Endothelial cell (in vitro differentiated cells): ENCODE measurements around the gene CALN1. TPM values are rescaled to one million over a fixed set of nuclear protein-coding genes. Genes with fewer than 3 reads are reported as not detected.

ENCODE experiments used
- DNase-seq: peaks from one replicate; pipeline ENCODE4 v3.0.0; 2021; ENCODE audit warnings: low spot score
- H3K27ac Mint-ChIP-seq: one replicate; pipeline ENCODE4 v1.8.0; 2021; ENCODE audit warnings: mixed read lengths, inconsistent platforms; ENCODE audit not compliant: unreplicated experiment
- H3K27me3 Mint-ChIP-seq: one replicate; pipeline ENCODE4 v1.8.0; 2021; ENCODE audit warnings: mild to moderate bottlenecking, moderate library complexity, mixed read lengths, inconsistent platforms; ENCODE audit not compliant: unreplicated experiment
- H3K36me3 Mint-ChIP-seq: one replicate; pipeline ENCODE4 v1.8.0; 2021; ENCODE audit warnings: mild to moderate bottlenecking, low read depth, mixed read lengths, inconsistent platforms; ENCODE audit not compliant: unreplicated experiment
- H3K4me1 Mint-ChIP-seq: one replicate; pipeline ENCODE4 v1.8.0; 2021; ENCODE audit warnings: mild to moderate bottlenecking, mixed read lengths, inconsistent platforms; ENCODE audit not compliant: unreplicated experiment
- H3K4me3 Mint-ChIP-seq: one replicate; pipeline ENCODE4 v1.8.0; 2021; ENCODE audit warnings: mild to moderate bottlenecking, mixed read lengths, inconsistent platforms; ENCODE audit not compliant: unreplicated experiment
- H3K9me3 Mint-ChIP-seq: one replicate; pipeline ENCODE4 v1.8.0; 2021; ENCODE audit warnings: mixed read lengths, inconsistent platforms; ENCODE audit not compliant: unreplicated experiment
- CTCF ChIP-seq: fragments of 200-600 bp; sonication (generic); IDR thresholded peaks from one replicate; pipeline ENCODE4 v1.5.0; 2021; ENCODE audit warnings: antibody characterized with exemption; ENCODE audit not compliant: unreplicated experiment
- total RNA-seq: library from RNA; stranded (reverse); fragmentation: NEBNext Ultra II Directional; extraction: Animal tissue kit (Norgen Biotek cat#: 25700); gene quantifications from one replicate; pipeline ENCODE4 v1.2.1, GENCODE V29; 2021; ENCODE audit not compliant: unreplicated experiment

The CALN1 gene
- total RNA-seq, 1 donor from 2014 or later, result 1.4 TPM

GRCh38 chr7:72411419-72411818 lies 719 bp downstream of the CALN1 start:
- no peak for TF ChIP-seq CTCF
- H3K36me3 Mint-ChIP-seq, result no peaks in the 10 kb centered on the region
- H3K27me3 Mint-ChIP-seq, result no peaks in the 10 kb centered on the region
- H3K4me3 Mint-ChIP-seq, result no peak overlapping the region
- H3K9me3 Mint-ChIP-seq, result no peaks in the 10 kb centered on the region
- H3K4me1 Mint-ChIP-seq, result no peaks in the 10 kb centered on the region
- DNase-seq, result no peak
- H3K27ac Mint-ChIP-seq, result no peak overlapping the region

GRCh38 chr7:72409638-72410015 lies 2.5 kb downstream of the CALN1 start:
- no peak for DNase-seq
- no peaks in the 10 kb centered on the region for H3K4me1 Mint-ChIP-seq
- no peak for TF ChIP-seq CTCF
- no peak overlapping the region for H3K27ac Mint-ChIP-seq
- peaks cover 3% of the 10 kb centered on the region for H3K27me3 Mint-ChIP-seq
- H3K36me3 Mint-ChIP-seq, result no peaks in the 10 kb centered on the region
- H3K9me3 Mint-ChIP-seq, result no peaks in the 10 kb centered on the region
- no peak overlapping the region for H3K4me3 Mint-ChIP-seq

- Mint-ChIP-seq H3K4me3 (no peak overlapping the region), H3K9me3 (no peaks in the 10 kb centered on the region), H3K27ac (no peak overlapping the region), H3K36me3 (no peaks in the 10 kb centered on the region), H3K4me1 (no peaks in the 10 kb centered on the region), H3K27me3 (peaks cover 3% of the 10 kb centered on the region)
- no peak for DNase-seq
- no peak for TF ChIP-seq CTCF
Observed at GRCh38 chr7:72408966-72409637, 3.0 kb downstream of the CALN1 start.

- no peak for DNase-seq
- peaks cover 3% of the 10 kb centered on the region for H3K9me3 Mint-ChIP-seq
- no peaks in the 10 kb centered on the region for H3K36me3 Mint-ChIP-seq
- no peak for TF ChIP-seq CTCF
- H3K4me1 Mint-ChIP-seq, result no peaks in the 10 kb centered on the region
- H3K27me3 Mint-ChIP-seq, result peaks cover 3% of the 10 kb centered on the region
- H3K27ac Mint-ChIP-seq, result no peak overlapping the region
- no peak overlapping the region for H3K4me3 Mint-ChIP-seq
Observed at GRCh38 chr7:72406820-72407403, 5.2 kb downstream of the CALN1 start.

GRCh38 chr7:72405871-72406270 lies 6.3 kb downstream of the CALN1 start:
- H3K4me3 Mint-ChIP-seq, result no peak overlapping the region
- no peak for DNase-seq
- peaks cover 5% of the 10 kb centered on the region for H3K9me3 Mint-ChIP-seq
- TF ChIP-seq CTCF, result no peak
- no peaks in the 10 kb centered on the region for H3K36me3 Mint-ChIP-seq
- no peak overlapping the region for H3K27ac Mint-ChIP-seq
- H3K27me3 Mint-ChIP-seq, result peaks cover 3% of the 10 kb centered on the region
- H3K4me1 Mint-ChIP-seq, result no peaks in the 10 kb centered on the region
